Mucosa of descending colon (tissue), 3 donors: ENCODE measurements around the gene POPDC3. TPM values are rescaled to one million over a fixed set of nuclear protein-coding genes. Genes with fewer than 3 reads are reported as not detected.

ENCODE experiments used
- ATAC-seq: fragments of 200-7000 bp; cut with Tn5 transposase; one replicate; pipeline ENCODE4 v1.9.1; 2020; ENCODE audit warnings: mild to moderate bottlenecking, moderate library complexity
- DNase-seq, 3 donors: peaks; one replicate each; pipeline ENCODE4 v3.0.0-alpha.2; 2020
- H3K36me3 ChIP-seq: fragments of 200-600 bp; one replicate; pipeline ENCODE4 v1.8.0; 2021; ENCODE audit warnings: low read depth, mild to moderate bottlenecking
- H3K4me1 ChIP-seq: fragments of 200-600 bp; one replicate; pipeline ENCODE4 v1.8.0; 2021; ENCODE audit warnings: low read depth, mild to moderate bottlenecking
- H3K4me3 ChIP-seq: fragments of 200-600 bp; one replicate; pipeline ENCODE4 v1.8.0; 2021; ENCODE audit warnings: mild to moderate bottlenecking
- H3K9me3 ChIP-seq: fragments of 200-600 bp; one replicate; pipeline ENCODE4 v1.8.0; 2021; ENCODE audit warnings: mild to moderate bottlenecking
- intact Hi-C, 2 donors: fragments of 100-400 bp; cut with DNase I in 1 of 2; cut with micrococcal nuclease in 1 of 2; formaldehyde crosslinking; loops; one replicate each; pipeline versions ENCODE4 v1.11.0 to v1.11.1; 2022; cut with DNase I, micrococcal nuclease
- total RNA-seq, 3 donors: library from RNA; stranded (reverse); fragmentation: NEBNext Ultra II Directional in 2 of 3; extraction: Animal tissue kit (Norgen Biotek cat#: 25700) in 2 of 3; gene quantifications; one replicate each; pipeline versions ENCODE4 v1.2.1 to v1.2.4, GENCODE V29; 2021 to 2023
- TF ChIP-seq, protein P1 (sequence below): fragments of 200-600 bp; IDR thresholded peaks from one replicate; pipeline ENCODE4 v1.8.0; 2022; ENCODE audit warnings: antibody characterized with exemption, mild to moderate bottlenecking
- donor health status: DM: no; HTN: no; CAD: no; lungs with moderate emphysema.
- donor health status: DM: no; HTN: no; CAD: no.
- donor health status: DM: no; HTN: yes; CAD: no.

The POPDC3 gene
- total RNA-seq, 3 donors from 2014 or later: 0.73 TPM; not detected in 2

- TF ChIP-seq, protein P1, sequence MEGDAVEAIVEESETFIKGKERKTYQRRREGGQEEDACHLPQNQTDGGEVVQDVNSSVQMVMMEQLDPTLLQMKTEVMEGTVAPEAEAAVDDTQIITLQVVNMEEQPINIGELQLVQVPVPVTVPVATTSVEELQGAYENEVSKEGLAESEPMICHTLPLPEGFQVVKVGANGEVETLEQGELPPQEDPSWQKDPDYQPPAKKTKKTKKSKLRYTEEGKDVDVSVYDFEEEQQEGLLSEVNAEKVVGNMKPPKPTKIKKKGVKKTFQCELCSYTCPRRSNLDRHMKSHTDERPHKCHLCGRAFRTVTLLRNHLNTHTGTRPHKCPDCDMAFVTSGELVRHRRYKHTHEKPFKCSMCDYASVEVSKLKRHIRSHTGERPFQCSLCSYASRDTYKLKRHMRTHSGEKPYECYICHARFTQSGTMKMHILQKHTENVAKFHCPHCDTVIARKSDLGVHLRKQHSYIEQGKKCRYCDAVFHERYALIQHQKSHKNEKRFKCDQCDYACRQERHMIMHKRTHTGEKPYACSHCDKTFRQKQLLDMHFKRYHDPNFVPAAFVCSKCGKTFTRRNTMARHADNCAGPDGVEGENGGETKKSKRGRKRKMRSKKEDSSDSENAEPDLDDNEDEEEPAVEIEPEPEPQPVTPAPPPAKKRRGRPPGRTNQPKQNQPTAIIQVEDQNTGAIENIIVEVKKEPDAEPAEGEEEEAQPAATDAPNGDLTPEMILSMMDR: no peak
- ATAC-seq (no peak), DNase-seq (no peak)
- Histone ChIP-seq H3K36me3 (no peaks in the 10 kb centered on the region), H3K9me3 (no peaks in the 10 kb centered on the region), H3K4me3 (no peak overlapping the region), H3K4me1 (no peaks in the 10 kb centered on the region)
- intact Hi-C loops: no loop called here
Observed at GRCh38 chr6:105163183-105163582, 16.6 kb downstream of the POPDC3 start.

DNA sequence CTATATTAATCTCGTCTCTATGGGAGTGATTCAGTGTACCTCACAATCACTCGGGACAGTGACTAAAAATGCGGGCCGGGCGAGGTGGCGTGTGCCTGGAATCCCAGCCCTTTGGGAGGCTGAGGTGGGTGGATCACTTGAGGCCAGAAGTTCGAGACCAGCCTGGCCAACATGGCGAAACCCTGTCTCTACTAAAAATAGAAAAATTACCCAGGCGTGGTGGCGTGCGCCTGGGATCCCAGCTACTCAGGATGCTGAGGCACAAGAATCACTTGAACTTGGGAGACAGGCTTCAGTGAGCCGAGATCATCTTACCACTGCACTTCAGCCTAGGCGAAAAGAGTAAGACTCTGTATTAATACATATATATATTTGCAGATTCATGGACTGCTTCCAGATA lies 17.4 kb downstream of the POPDC3 start:
- ATAC-seq (no peak), DNase-seq (no peak)
- Histone ChIP-seq H3K4me3 (no peak overlapping the region), H3K36me3 (no peaks in the 10 kb centered on the region), H3K4me1 (no peaks in the 10 kb centered on the region), H3K9me3 (no peaks in the 10 kb centered on the region)
- TF ChIP-seq, protein P1: no peak
- intact Hi-C loops: no loop called here

GRCh38 chr6:105161421-105161820 lies 18.4 kb downstream of the POPDC3 start:
- no peak for ATAC-seq

GRCh38 chr6:105153676-105154075 lies 26.1 kb downstream of the POPDC3 start:
- intact Hi-C loops: no loop called here

More at GRCh38 chr6:105161421-105161820, 18.4 kb downstream of the POPDC3 start:
- intact Hi-C loops: no loop called here
- no peaks in the 10 kb centered on the region for H3K36me3 ChIP-seq
- DNase-seq: no peak
- no peak overlapping the region for H3K4me3 ChIP-seq
- H3K9me3 ChIP-seq: no peaks in the 10 kb centered on the region
- H3K4me1 ChIP-seq: no peaks in the 10 kb centered on the region
- TF ChIP-seq, protein P1: no peak

GRCh38 chr6:105152880-105153279 lies 26.9 kb downstream of the POPDC3 start:
- TF ChIP-seq, protein P1: no peak
- Histone ChIP-seq H3K36me3 (no peaks in the 10 kb centered on the region), H3K4me3 (no peak overlapping the region), H3K9me3 (no peaks in the 10 kb centered on the region), H3K4me1 (no peaks in the 10 kb centered on the region)
- no peak for DNase-seq
- no peak for ATAC-seq
- intact Hi-C loops: no loop called here

More at GRCh38 chr6:105153676-105154075, 26.1 kb downstream of the POPDC3 start:
- ATAC-seq (no peak), DNase-seq (no peak)
- Histone ChIP-seq H3K4me3 (no peak overlapping the region), H3K4me1 (no peaks in the 10 kb centered on the region), H3K36me3 (no peaks in the 10 kb centered on the region), H3K9me3 (no peaks in the 10 kb centered on the region)
- TF ChIP-seq, protein P1: no peak

- Histone ChIP-seq H3K4me3 (no peak overlapping the region), H3K4me1 (no peaks in the 10 kb centered on the region), H3K36me3 (no peaks in the 10 kb centered on the region), H3K9me3 (no peaks in the 10 kb centered on the region)
- TF ChIP-seq, protein P1: no peak
- no peak for ATAC-seq
- no peak for DNase-seq
- intact Hi-C loops: no loop called here
Observed at GRCh38 chr6:105151644-105152043, 28.2 kb downstream of the POPDC3 start.
